HFF-Myc (cell line): ENCODE measurements around the gene FAT1.
A peak's percentile ranks its signal among the peaks of the same experiment; 100 is the strongest.

Experiments used
- DNase-seq: peaks from one replicate; pipeline ENCODE4 v3.0.0-alpha.2; 2011; ENCODE audit warnings: low read depth; ENCODE audit errors: extremely low read depth
- H3K4me3 ChIP-seq: replicated peaks from 2 replicates; pipeline ENCODE4 v1.5.1; 2011; ENCODE audit warnings: low read depth, mild to moderate bottlenecking, control low read depth, low read length
- TF ChIP-seq, protein P1 (sequence below): IDR thresholded peaks from 2 replicates; pipeline ENCODE4 v1.5.1; 2012; ENCODE audit warnings: mild to moderate bottlenecking, low read depth, low read length, control low read depth; ENCODE audit errors: missing control alignments

FAT1 gene

GRCh38 chr4:186685767-186686183 lies 37.9 kb downstream of the FAT1 start:
- TF ChIP-seq, protein P1, sequence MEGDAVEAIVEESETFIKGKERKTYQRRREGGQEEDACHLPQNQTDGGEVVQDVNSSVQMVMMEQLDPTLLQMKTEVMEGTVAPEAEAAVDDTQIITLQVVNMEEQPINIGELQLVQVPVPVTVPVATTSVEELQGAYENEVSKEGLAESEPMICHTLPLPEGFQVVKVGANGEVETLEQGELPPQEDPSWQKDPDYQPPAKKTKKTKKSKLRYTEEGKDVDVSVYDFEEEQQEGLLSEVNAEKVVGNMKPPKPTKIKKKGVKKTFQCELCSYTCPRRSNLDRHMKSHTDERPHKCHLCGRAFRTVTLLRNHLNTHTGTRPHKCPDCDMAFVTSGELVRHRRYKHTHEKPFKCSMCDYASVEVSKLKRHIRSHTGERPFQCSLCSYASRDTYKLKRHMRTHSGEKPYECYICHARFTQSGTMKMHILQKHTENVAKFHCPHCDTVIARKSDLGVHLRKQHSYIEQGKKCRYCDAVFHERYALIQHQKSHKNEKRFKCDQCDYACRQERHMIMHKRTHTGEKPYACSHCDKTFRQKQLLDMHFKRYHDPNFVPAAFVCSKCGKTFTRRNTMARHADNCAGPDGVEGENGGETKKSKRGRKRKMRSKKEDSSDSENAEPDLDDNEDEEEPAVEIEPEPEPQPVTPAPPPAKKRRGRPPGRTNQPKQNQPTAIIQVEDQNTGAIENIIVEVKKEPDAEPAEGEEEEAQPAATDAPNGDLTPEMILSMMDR, result no peak
- H3K4me3 ChIP-seq, result no peak overlapping the region
- peak; percentile 77 for DNase-seq

DNA sequence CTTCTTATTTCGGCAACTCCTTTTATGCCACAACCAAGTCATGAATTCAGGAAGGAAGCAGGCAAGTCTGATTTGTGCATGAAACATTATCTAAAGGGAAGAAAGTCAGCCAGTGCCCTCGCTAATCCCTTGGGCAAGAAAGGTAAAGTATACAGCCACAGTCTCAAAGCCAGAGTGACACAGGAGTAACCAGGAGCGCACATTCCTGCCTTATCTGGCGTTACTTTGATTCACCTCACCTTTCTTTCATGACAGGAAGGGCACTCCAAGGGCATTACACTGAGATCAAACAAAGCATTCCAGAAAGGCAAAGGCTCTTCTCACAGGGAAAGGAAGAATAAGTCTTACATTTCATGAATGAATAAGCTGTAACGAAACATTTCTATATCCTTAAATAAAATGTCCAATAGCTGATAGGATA lies 38.8 kb downstream of the FAT1 start:
- TF ChIP-seq, protein P1, result no peak
- no peak for DNase-seq
- H3K4me3 ChIP-seq, result no peak overlapping the region

- TF ChIP-seq, protein P1, result no peak
- no peak overlapping the region for H3K4me3 ChIP-seq
- DNase-seq, result no peak
These were observed 39.4 kb downstream of the FAT1 start for GRCh38 chr4:186684220-186684619.

GRCh38 chr4:186680641-186681040 lies 43.0 kb downstream of the FAT1 start:
- TF ChIP-seq, protein P1, result no peak
- no peak for DNase-seq
- no peak overlapping the region for H3K4me3 ChIP-seq

DNA sequence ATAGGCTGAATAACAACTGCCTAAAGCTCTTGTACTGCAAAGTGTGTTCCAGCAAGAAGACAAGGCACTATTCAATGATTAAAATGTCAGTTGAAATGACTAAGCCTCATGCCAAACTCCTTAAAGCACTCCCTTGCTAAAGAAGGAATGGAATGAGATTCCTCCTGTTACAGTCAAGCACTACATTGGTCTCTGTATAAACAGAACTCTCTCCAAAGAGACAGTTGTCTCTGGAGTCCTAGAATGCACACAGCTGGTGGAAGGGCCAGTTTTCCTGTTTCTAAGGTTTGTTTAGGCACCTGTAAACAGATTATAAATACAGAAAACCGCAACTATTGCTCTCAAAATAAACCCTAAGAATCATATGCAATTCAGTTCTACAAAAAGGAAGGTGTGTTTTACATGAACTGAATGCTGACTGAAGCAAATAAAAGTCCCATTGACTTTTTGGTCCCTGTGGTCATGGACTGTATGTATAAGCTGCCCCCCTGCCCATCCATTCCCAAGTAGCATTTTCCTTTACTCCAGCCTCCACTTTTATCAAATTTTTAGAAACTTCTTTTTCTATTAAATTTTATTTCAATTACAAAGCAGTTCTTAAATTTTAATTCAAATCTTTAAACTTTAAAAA lies 47.0 kb downstream of the FAT1 start:
- TF ChIP-seq, protein P1, result no peak
- DNase-seq, result peak; percentile 51
- no peak overlapping the region for H3K4me3 ChIP-seq

- DNase-seq, result no peak
- TF ChIP-seq, protein P1, result peak; percentile 0
- H3K4me3 ChIP-seq, result no peak overlapping the region
These were observed 53.9 kb downstream of the FAT1 start for GRCh38 chr4:186669735-186670134.
